ENCODE results near the gene COX18. TPM values are rescaled to one million over a fixed set of nuclear protein-coding genes. Genes with fewer than 3 reads are reported as not detected.

The COX18 gene
- total RNA-seq, 2 donors from 2014 or later, result 31.3 to 47.4 TPM

GRCh38 chr4:73010789-73011628 is 58.5 kb downstream of the COX18 start:
- WGBS, result 95% methylated on average over 4 of the region's 4 CpGs
- no peak overlapping the region for H3K27ac ChIP-seq

GRCh38 chr4:73007526-73008100 is 61.9 kb downstream of the COX18 start:
- Histone ChIP-seq H3K9me3 (no peaks in the 10 kb centered on the region), H3K4me3 (no peak overlapping the region), H3K36me3 (no peaks in the 10 kb centered on the region), H3K27me3 (replicated peaks; ENCODE audit: insufficient read depth) (no peaks in the 10 kb centered on the region), H3K27ac (no peak overlapping the region), H3K4me1 (replicated peaks) (no peaks in the 10 kb centered on the region)
- intact Hi-C loops (cut with DNase I), result no loop called here
- no peak for TF ChIP-seq POLR2AphosphoS5 (IDR thresholded peaks at IDR 0.05)
- TF ChIP-seq CTCF (IDR thresholded peaks at IDR 0.05), result no peak
- TF ChIP-seq POLR2A (IDR thresholded peaks at IDR 0.05), result no peak
- no peak for DNase-seq (ENCODE audit: low spot score)
- WGBS, result 95% methylated on average over 1 of the region's 1 CpG

More at GRCh38 chr4:73010789-73011628, 58.5 kb downstream of the COX18 start:
- no peak for DNase-seq (ENCODE audit: low spot score)
- Histone ChIP-seq H3K9me3 (no peaks in the 10 kb centered on the region), H3K4me1 (replicated peaks) (no peaks in the 10 kb centered on the region), H3K36me3 (no peaks in the 10 kb centered on the region), H3K4me3 (no peak overlapping the region), H3K27me3 (replicated peaks; ENCODE audit: insufficient read depth) (no peaks in the 10 kb centered on the region)
- intact Hi-C loops (cut with DNase I), result loop anchor here (10.0 kb wide), 1 partner anchor 716 kb away; no protein-coding TSS in a partner anchor
- no peak for TF ChIP-seq CTCF (IDR thresholded peaks at IDR 0.05)
- no peak for TF ChIP-seq POLR2A (IDR thresholded peaks at IDR 0.05)
- TF ChIP-seq POLR2AphosphoS5 (IDR thresholded peaks at IDR 0.05), result no peak

GRCh38 chr4:73006286-73006990 is 63.1 kb downstream of the COX18 start:
- 92% methylated on average over 6 of the region's 6 CpGs for WGBS
- no peak overlapping the region for H3K27ac ChIP-seq
- H3K4me1 ChIP-seq (replicated peaks), result no peaks in the 10 kb centered on the region
- no peak for DNase-seq (ENCODE audit: low spot score)
- intact Hi-C loops (cut with DNase I), result no loop called here
- no peaks in the 10 kb centered on the region for H3K27me3 ChIP-seq (replicated peaks; ENCODE audit: insufficient read depth)
- H3K9me3 ChIP-seq, result no peaks in the 10 kb centered on the region
- no peak overlapping the region for H3K4me3 ChIP-seq
- no peak for TF ChIP-seq POLR2AphosphoS5 (IDR thresholded peaks at IDR 0.05)
- no peak for TF ChIP-seq POLR2A (IDR thresholded peaks at IDR 0.05)
- TF ChIP-seq CTCF (IDR thresholded peaks at IDR 0.05), result no peak
- no peaks in the 10 kb centered on the region for H3K36me3 ChIP-seq

- TF ChIP-seq POLR2AphosphoS5 (IDR thresholded peaks at IDR 0.05), result no peak
- no peak for TF ChIP-seq CTCF (IDR thresholded peaks at IDR 0.05)
- TF ChIP-seq POLR2A (IDR thresholded peaks at IDR 0.05), result no peak
- H3K4me1 ChIP-seq (replicated peaks), result no peaks in the 10 kb centered on the region
- no peaks in the 10 kb centered on the region for H3K9me3 ChIP-seq
- H3K27ac ChIP-seq, result no peak overlapping the region
- H3K36me3 ChIP-seq, result no peaks in the 10 kb centered on the region
- intact Hi-C loops (cut with DNase I), result no loop called here
- WGBS, result 83% methylated on average over 1 of the region's 1 CpG
- no peak overlapping the region for H3K4me3 ChIP-seq
- H3K27me3 ChIP-seq (replicated peaks; ENCODE audit: insufficient read depth), result no peaks in the 10 kb centered on the region
- no peak for DNase-seq (ENCODE audit: low spot score)
Observed at GRCh38 chr4:73005514-73005913, 64.0 kb downstream of the COX18 start.

Small RNAs within 50 kb of the gene (small RNA-seq; reads per million reads assigned to genes)
- gene RNU6ATAC5P, result 0 reads per million in 2 donors

Other genes with a start within 250 kb of the COX18 start
- 10 to 100 TPM; 63.3 to 65.0 TPM for gene ANKRD17, start 189.1 kb upstream of the COX18 start, total RNA-seq